AG09309 (cell line): ENCODE data around the gene ARHGEF11.

Experiments used
- DNase-seq: peaks from one replicate; pipeline ENCODE4 v3.0.0-alpha.2; 2010; ENCODE audit warnings: low read depth
- H3K4me3 ChIP-seq: 2 replicates; pipeline ENCODE4 v1.5.1; 2011; ENCODE audit warnings: mild to moderate bottlenecking, low read depth, low read length, moderate library complexity; ENCODE audit not compliant: control insufficient read depth
- TF ChIP-seq, protein P1 (sequence below): IDR thresholded peaks from 2 replicates; pipeline ENCODE4 v1.5.1; 2011; ENCODE audit warnings: mild to moderate bottlenecking, low read depth, low read length, inconsistent platforms; ENCODE audit not compliant: insufficient read depth, control insufficient read depth; ENCODE audit errors: missing control alignments

Gene ARHGEF11

DNA sequence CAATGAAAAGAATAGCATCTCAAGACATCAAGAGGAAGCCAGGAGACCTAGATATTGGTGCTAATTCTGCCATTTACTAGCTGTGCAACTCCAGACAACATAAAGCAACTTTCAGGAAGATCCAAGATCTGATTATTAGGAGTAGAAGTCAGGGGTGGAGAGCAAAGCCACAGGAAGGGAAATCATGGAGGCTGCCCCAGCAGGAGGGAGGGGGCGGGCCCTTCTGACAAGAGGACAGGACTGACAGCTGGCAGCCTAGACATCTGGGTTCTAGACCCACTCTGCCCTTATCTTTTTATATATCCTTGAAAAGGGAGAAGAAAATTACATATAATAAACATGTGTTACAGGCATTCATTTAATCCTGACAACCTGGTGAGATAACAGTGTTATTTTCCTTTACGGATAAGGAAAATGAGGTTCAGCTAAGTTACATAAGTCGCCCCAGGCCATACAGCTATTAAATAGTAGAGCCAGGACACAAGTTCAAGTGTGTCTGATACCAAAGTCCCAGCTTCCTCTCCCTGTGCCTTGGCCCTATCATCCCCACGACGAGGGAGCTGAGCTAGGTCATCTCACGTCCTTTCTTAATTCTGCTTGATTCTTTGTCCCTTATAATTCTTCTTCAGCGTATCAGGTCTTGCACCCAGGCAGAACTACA, 46.6 kb downstream of the ARHGEF11 start:
- no peak for DNase-seq
- TF ChIP-seq, protein P1, sequence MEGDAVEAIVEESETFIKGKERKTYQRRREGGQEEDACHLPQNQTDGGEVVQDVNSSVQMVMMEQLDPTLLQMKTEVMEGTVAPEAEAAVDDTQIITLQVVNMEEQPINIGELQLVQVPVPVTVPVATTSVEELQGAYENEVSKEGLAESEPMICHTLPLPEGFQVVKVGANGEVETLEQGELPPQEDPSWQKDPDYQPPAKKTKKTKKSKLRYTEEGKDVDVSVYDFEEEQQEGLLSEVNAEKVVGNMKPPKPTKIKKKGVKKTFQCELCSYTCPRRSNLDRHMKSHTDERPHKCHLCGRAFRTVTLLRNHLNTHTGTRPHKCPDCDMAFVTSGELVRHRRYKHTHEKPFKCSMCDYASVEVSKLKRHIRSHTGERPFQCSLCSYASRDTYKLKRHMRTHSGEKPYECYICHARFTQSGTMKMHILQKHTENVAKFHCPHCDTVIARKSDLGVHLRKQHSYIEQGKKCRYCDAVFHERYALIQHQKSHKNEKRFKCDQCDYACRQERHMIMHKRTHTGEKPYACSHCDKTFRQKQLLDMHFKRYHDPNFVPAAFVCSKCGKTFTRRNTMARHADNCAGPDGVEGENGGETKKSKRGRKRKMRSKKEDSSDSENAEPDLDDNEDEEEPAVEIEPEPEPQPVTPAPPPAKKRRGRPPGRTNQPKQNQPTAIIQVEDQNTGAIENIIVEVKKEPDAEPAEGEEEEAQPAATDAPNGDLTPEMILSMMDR = no peak
- no peak overlapping the region for H3K4me3 ChIP-seq

DNA sequence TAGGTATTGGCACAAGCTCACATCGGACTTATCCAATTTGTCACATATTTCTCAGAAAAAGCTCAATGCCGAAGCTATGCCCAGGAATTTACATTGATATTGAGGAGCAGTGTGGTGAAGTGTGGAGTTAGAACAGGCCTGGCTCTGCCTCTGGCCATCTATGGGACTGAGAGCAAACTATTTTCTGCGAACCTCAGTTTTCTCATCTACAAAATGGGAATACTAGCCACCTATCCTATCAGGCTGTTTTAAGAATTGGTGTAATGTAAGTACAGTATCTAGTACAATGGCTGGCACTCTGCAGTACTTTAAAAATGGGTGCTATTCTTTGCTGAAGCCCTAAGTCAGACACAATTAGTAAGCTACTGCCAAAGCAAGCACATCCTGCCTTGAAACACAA, 47.2 kb downstream of the ARHGEF11 start:
- no peak overlapping the region for H3K4me3 ChIP-seq
- no peak for DNase-seq
- TF ChIP-seq, protein P1 = no peak

DNA sequence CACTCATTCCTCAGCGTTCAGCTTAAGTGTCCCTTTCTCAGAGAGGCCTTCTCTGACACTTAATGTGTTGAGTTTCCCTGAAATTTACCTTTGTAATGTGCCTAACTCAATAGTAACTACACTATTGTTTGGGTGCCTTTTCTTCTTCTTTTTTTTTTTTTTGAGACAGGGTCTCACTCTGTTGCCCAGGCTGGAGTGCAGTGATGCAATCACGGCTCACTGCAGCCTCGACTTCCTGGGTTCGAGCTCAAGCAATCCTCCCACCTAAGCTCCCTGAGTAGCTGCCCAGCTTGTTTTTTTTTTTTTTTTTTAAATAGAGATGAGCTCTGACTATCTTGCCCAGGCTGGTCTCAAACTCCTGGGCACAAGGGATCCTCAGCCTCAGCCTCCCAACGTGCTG, 50.1 kb downstream of the ARHGEF11 start:
- DNase-seq = no peak
- TF ChIP-seq, protein P1 = no peak
- no peak overlapping the region for H3K4me3 ChIP-seq

DNA sequence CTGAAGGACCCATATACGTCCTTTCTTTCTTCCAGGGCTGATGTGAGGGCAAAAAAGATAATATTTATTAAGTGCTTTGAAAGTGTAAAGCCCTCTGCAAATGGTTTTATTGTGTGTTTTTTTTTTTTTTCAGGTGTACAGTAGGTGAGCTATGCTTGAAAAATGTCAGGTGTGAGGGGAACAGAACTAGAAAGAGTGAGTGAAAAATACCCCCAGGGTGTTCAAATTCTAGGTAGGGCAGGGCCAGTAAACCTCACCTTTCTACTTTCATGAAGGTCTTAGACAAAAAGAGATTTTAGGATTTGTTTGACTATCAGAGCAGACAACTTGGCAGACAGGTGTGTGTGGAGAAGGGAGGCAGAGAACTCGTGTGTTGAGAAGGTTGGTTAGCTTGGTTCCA, 51.3 kb downstream of the ARHGEF11 start:
- no peak overlapping the region for H3K4me3 ChIP-seq
- TF ChIP-seq, protein P1 = no peak
- DNase-seq = no peak

DNA sequence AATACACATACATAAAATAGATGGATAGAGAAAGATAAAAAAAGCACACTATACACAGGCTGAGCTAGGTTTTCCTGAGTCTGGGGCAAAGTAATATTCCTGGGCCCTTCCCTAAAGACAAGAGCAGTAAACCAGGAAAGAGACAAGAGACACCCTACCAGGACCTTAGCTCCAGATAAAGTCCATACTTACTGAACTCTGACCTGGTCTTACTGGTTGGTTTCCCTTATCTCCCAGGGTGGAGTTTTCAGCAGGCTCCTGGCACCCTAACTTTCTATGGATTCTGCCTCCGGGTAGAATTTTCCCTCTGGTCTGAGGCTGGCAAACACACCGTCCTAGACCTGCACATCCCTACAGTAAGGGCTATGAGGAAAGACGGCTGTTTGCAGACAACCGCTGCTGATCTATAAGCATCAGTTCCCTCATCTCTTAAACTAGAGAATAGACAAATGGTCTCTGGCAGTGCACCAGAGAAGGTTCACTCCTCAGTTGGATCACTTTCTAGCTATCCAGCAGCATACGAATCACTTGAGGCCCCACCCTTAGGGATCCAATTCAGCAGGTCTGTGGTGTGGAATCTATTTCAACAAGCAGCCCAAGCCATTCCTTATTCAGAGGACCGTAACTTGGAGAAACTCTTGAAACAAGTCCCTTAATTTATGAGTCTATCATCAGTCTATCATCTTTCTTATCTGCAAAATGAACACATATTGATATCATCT, 52.0 kb downstream of the ARHGEF11 start:
- DNase-seq = no peak
- H3K4me3 ChIP-seq = no peak overlapping the region
- TF ChIP-seq, protein P1 = no peak

DNA sequence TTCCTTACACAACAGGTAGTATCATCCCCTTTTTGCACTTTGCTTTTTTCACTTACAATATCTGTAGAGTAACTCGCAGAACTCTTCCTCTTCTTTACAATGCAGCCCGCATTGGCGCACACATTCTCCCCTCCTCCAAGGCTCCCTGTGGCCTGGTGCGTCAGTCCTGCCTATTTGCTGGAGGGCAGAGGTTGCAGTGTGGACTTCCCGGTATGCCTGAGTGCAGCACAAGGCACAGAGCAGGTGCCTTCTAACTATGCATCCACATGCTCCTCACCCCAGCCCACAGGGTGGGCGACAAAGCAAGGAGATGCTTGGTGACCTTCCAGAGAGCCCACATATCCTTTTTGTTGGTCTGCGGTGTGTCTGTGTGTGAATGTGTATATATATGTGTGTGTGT, 53.3 kb downstream of the ARHGEF11 start:
- TF ChIP-seq, protein P1 = no peak
- DNase-seq = no peak
- no peak overlapping the region for H3K4me3 ChIP-seq
